Measurements from ENCODE around the gene THYN1. TPM values are rescaled to one million over a fixed set of nuclear protein-coding genes. Genes with fewer than 3 reads are reported as not detected.

The THYN1 gene
- total RNA-seq, 4 donors from 2014 or later, result 37.8 to 62.7 (median 52.3) TPM

GRCh38 chr11:134246678-134247077 lies 6.5 kb downstream of the THYN1 start:
- Histone ChIP-seq H3K27ac (no peak overlapping the region), H3K4me1 (peaks cover 0 to 3% (median 0%) of the 10 kb centered on the region in 4 donors), H3K4me3 (no peak overlapping the region), H3K36me3 (peaks cover 0 to 93% (median 0%) of the 10 kb centered on the region in 3 donors), H3K27me3 (no peaks in the 10 kb centered on the region), H3K9me3 (no peaks in the 10 kb centered on the region)
- TF ChIP-seq POLR2A (IDR thresholded peaks at IDR 0.05), result no peak
- no peak for TF ChIP-seq CTCF (IDR thresholded peaks at IDR 0.05)
- DNase-seq, result no peak

GRCh38 chr11:134246100-134246499 lies 7.1 kb downstream of the THYN1 start:
- no peak overlapping the region for H3K4me3 ChIP-seq
- no peak for TF ChIP-seq CTCF (IDR thresholded peaks at IDR 0.05)
- TF ChIP-seq POLR2A (IDR thresholded peaks at IDR 0.05), result no peak
- no peaks in the 10 kb centered on the region for H3K9me3 ChIP-seq
- DNase-seq, result no peak
- peaks cover 0 to 99% (median 0%) of the 10 kb centered on the region in 3 donors for H3K36me3 ChIP-seq
- no peaks in the 10 kb centered on the region for H3K27me3 ChIP-seq
- no peak overlapping the region for H3K27ac ChIP-seq
- no peaks in the 10 kb centered on the region for H3K4me1 ChIP-seq

GRCh38 chr11:134245434-134245833 lies 7.7 kb downstream of the THYN1 start:
- Histone ChIP-seq H3K9me3 (no peaks in the 10 kb centered on the region), H3K27ac (no peak overlapping the region), H3K4me3 (no peak overlapping the region), H3K36me3 (peaks cover 0 to 95% (median 0%) of the 10 kb centered on the region in 3 donors), H3K4me1 (no peaks in the 10 kb centered on the region), H3K27me3 (no peaks in the 10 kb centered on the region)
- DNase-seq, result no peak
- TF ChIP-seq POLR2A (IDR thresholded peaks at IDR 0.05) (no peak), CTCF (IDR thresholded peaks at IDR 0.05) (no peak)

- peaks cover 0 to 95% (median 0%) of the 10 kb centered on the region in 3 donors for H3K36me3 ChIP-seq
- H3K9me3 ChIP-seq, result no peaks in the 10 kb centered on the region
- no peaks in the 10 kb centered on the region for H3K4me1 ChIP-seq
- H3K27ac ChIP-seq, result no peak overlapping the region
- TF ChIP-seq POLR2A (IDR thresholded peaks at IDR 0.05) (no peak), CTCF (IDR thresholded peaks at IDR 0.05) (peak in 5 of 6 experiments; percentile 18 to 43 (median 33))
- no peak overlapping the region for H3K4me3 ChIP-seq
- no peak for DNase-seq
- H3K27me3 ChIP-seq, result no peaks in the 10 kb centered on the region
These were observed 8.6 kb downstream of the THYN1 start for GRCh38 chr11:134244593-134244992.

- H3K4me1 ChIP-seq, result no peaks in the 10 kb centered on the region
- TF ChIP-seq POLR2A (IDR thresholded peaks at IDR 0.05), result no peak
- no peak for TF ChIP-seq CTCF (IDR thresholded peaks at IDR 0.05)
- H3K27me3 ChIP-seq, result no peaks in the 10 kb centered on the region
- H3K9me3 ChIP-seq, result no peaks in the 10 kb centered on the region
- no peak overlapping the region for H3K4me3 ChIP-seq
- peaks cover 0 to 95% (median 0%) of the 10 kb centered on the region in 3 donors for H3K36me3 ChIP-seq
- DNase-seq, result no peak
- no peak overlapping the region for H3K27ac ChIP-seq
These were observed 9.2 kb downstream of the THYN1 start for GRCh38 chr11:134243913-134244312.

- Histone ChIP-seq H3K36me3 (peaks cover 0 to 84% (median 0%) of the 10 kb centered on the region in 3 donors), H3K27me3 (no peaks in the 10 kb centered on the region), H3K4me3 (no peak overlapping the region), H3K4me1 (no peaks in the 10 kb centered on the region), H3K27ac (no peak overlapping the region), H3K9me3 (no peaks in the 10 kb centered on the region)
- TF ChIP-seq CTCF (IDR thresholded peaks at IDR 0.05) (no peak), POLR2A (IDR thresholded peaks at IDR 0.05) (no peak)
- DNase-seq, result no peak
These were observed 10.8 kb downstream of the THYN1 start for GRCh38 chr11:134242376-134242775.

Measured in Peyer's patch (tissue), 4 donors.